Naive thymus-derived CD4-positive, alpha-beta T cell (primary cell): ENCODE results near the gene WDR46. TPM values are rescaled to one million over a fixed set of nuclear protein-coding genes. Genes with fewer than 3 reads are reported as not detected.

Experiments
- ATAC-seq: fragments of 150-1000 bp; cut with Tn5 transposase; 2 replicates; pipeline ENCODE4 v1.10.0; 2021; ENCODE audit warnings: mild to moderate bottlenecking, moderate library complexity
- CTCF ChIA-PET: fragments of 350-600 bp; sonication (Branson Sonifier 250); formaldehyde crosslinking; loops from one replicate; lab custom pipeline; 2021; ENCODE audit warnings: antibody characterized with exemption; lab: Charles Lee
- POLR2A ChIA-PET: fragments of 350-600 bp; sonication (Branson Sonifier 250); formaldehyde crosslinking; loops from one replicate; lab custom pipeline; 2021; ENCODE audit warnings: antibody characterized with exemption, inconsistent platforms; lab: Charles Lee
- DNase-seq, 9 donors: peaks; one replicate each; pipeline versions ENCODE4 v3.0.0 to v3.0.0-alpha.2; 2020 to 2022; ENCODE audit warnings: mixed read lengths in 1 of 9
- H3K27ac ChIP-seq: one replicate; pipeline ENCODE4 v1.7.0; 2013; ENCODE audit warnings: mild to moderate bottlenecking, low read depth, low read length, moderate library complexity
- H3K27me3 ChIP-seq, 2 donors: one replicate each; pipeline ENCODE4 v1.7.0; 2013; ENCODE audit warnings: low read length in 2 of 2, mild to moderate bottlenecking in 2 of 2, moderate library complexity in 2 of 2; ENCODE audit not compliant: control insufficient read depth in 2 of 2, insufficient read depth in 2 of 2
- H3K36me3 ChIP-seq, 3 experiments: 1 replicate in 2 of 3; 2 replicates in 1 of 3; pipeline ENCODE4 v1.7.0; 2013; ENCODE audit warnings: low read length in 3 of 3, mild to moderate bottlenecking in 3 of 3, moderate library complexity in 1 of 3; ENCODE audit not compliant: insufficient read depth in 3 of 3, control insufficient read depth in 2 of 3
- H3K4me1 ChIP-seq, 2 donors: one replicate each; pipeline ENCODE4 v1.7.0; 2013; ENCODE audit warnings: low read length in 2 of 2, mild to moderate bottlenecking in 2 of 2, moderate library complexity in 1 of 2; ENCODE audit not compliant: control insufficient read depth in 2 of 2, insufficient read depth in 2 of 2
- H3K4me3 ChIP-seq: 2 replicates; pipeline ENCODE4 v1.7.0; 2013; ENCODE audit warnings: mild to moderate bottlenecking, low read length
- H3K9me3 ChIP-seq, 3 experiments: 1 replicate in 2 of 3; 2 replicates in 1 of 3; pipeline ENCODE4 v1.7.0; 2013; ENCODE audit warnings: low read length in 3 of 3; ENCODE audit not compliant: control insufficient read depth in 2 of 3
- H3K27ac Mint-ChIP-seq, 9 donors: one replicate each; pipeline ENCODE4 v1.8.0; 2020 to 2022; ENCODE audit warnings: mixed read lengths in 9 of 9, mild to moderate bottlenecking in 8 of 9, moderate library complexity in 5 of 9, inconsistent platforms in 2 of 9
- H3K27me3 Mint-ChIP-seq, 5 donors: one replicate each; pipeline ENCODE4 v1.8.0; 2021 to 2022; ENCODE audit warnings: mixed read lengths in 5 of 5, mild to moderate bottlenecking in 1 of 5
- H3K36me3 Mint-ChIP-seq, 5 donors: one replicate each; pipeline ENCODE4 v1.8.0; 2020 to 2022; ENCODE audit warnings: mixed read lengths in 5 of 5, mild to moderate bottlenecking in 3 of 5, inconsistent platforms in 1 of 5
- H3K4me1 Mint-ChIP-seq, 7 donors: one replicate each; pipeline ENCODE4 v1.8.0; 2020 to 2022; ENCODE audit warnings: mixed read lengths in 7 of 7, mild to moderate bottlenecking in 3 of 7, inconsistent platforms in 1 of 7
- H3K4me3 Mint-ChIP-seq, 10 donors: one replicate each; pipeline ENCODE4 v1.8.0; 2020 to 2022; ENCODE audit warnings: mild to moderate bottlenecking in 10 of 10, mixed read lengths in 10 of 10, moderate library complexity in 6 of 10, inconsistent platforms in 2 of 10
- H3K9me3 Mint-ChIP-seq, 11 donors: one replicate each; pipeline ENCODE4 v1.8.0; 2020 to 2022; ENCODE audit warnings: mixed read lengths in 11 of 11, mild to moderate bottlenecking in 4 of 11, inconsistent platforms in 1 of 11, moderate library complexity in 1 of 11
- intact Hi-C, 2 donors: fragments of 100-400 bp; cut with micrococcal nuclease; formaldehyde crosslinking; loops; one replicate each; pipeline ENCODE4 v1.15.1; 2023
- polyA plus RNA-seq, 2 donors: library from polyadenylated mRNA; unstranded; fragments of 300-500 nt; fragmentation: Illumina TruSeq; gene quantifications; one replicate each; pipeline ENCODE4 v1.2.3, GENCODE V29; 2021
- total RNA-seq, 6 experiments: library from RNA in 5 of 6; stranded (reverse) in 5 of 6; gene quantifications; 1 replicate in 5 of 6; 2 replicates in 1 of 6; pipeline ENCODE4 v1.2.3 and lab custom pipeline; 2021 to 2026

WDR46 gene
- total and polyA plus RNA-seq, 7 experiments from 2014 or later: 25.3 to 82.9 (median 54.4) TPM

- peaks cover 13 to 36% (median 22%) of the 10 kb centered on the region in 3 experiments for H3K36me3 ChIP-seq
- Mint-ChIP-seq H3K4me3 (peak overlapping the region; percentile 63 to 100 (median 90)), H3K9me3 (peaks cover 0 to 3% (median 0%) of the 10 kb centered on the region in 11 donors), H3K27ac (peak overlapping the region in 8 of 9 donors; percentile 43 to 97 (median 70)), H3K36me3 (peaks cover 8 to 37% (median 18%) of the 10 kb centered on the region in 5 donors), H3K27me3 (peaks cover 0 to 4% (median 0%) of the 10 kb centered on the region in 5 donors), H3K4me1 (peaks cover 53 to 89% (median 82%) of the 10 kb centered on the region in 7 donors)
- POLR2A ChIA-PET: interaction anchor here (0.8 to 4.4 kb wide), 4 partner anchors 21 to 70 kb away, joined by 4 to 37 read pairs (median 25); partner anchors contain the start of genes B3GALT4, RGL2, RPS18 and VPS52
- no peaks in the 10 kb centered on the region for H3K9me3 ChIP-seq
- intact Hi-C loops: loop anchor here (5.0 to 10.0 kb wide), 2 partner anchors 212 to 915 kb away; partner anchors contain the start of gene HMGA1 (in 1 of the 2)
- peaks cover 59 to 63% of the 10 kb centered on the region in 2 donors for H3K4me1 ChIP-seq
- H3K27ac ChIP-seq: peak overlapping the region; percentile 84
- DNase-seq (no peak), ATAC-seq (no peak)
- no peaks in the 10 kb centered on the region for H3K27me3 ChIP-seq
- CTCF ChIA-PET: interaction anchor here (1.6 kb wide), 1 partner anchor 25 kb away, joined by 8 read pairs; no protein-coding TSS in a partner anchor
- no peak overlapping the region for H3K4me3 ChIP-seq
Observed at GRCh38 chr6:33319939-33320314, 30.9 kb upstream of the WDR46 start.

GRCh38 chr6:33318426-33319073 lies 29.5 kb upstream of the WDR46 start:
- peaks cover 60 to 62% of the 10 kb centered on the region in 2 donors for H3K4me1 ChIP-seq
- no peak for ATAC-seq
- Mint-ChIP-seq H3K4me3 (peak overlapping the region; percentile 81 to 100 (median 100)), H3K4me1 (peaks cover 56 to 92% (median 82%) of the 10 kb centered on the region in 7 donors), H3K36me3 (peaks cover 8 to 44% (median 18%) of the 10 kb centered on the region in 5 donors), H3K27ac (peak overlapping the region; percentile 97 to 99 (median 98)), H3K9me3 (peaks cover 0 to 3% (median 0%) of the 10 kb centered on the region in 11 donors), H3K27me3 (peaks cover 0 to 4% (median 0%) of the 10 kb centered on the region in 5 donors)
- CTCF ChIA-PET: interaction anchor here (0.6 to 1.8 kb wide), 7 partner anchors 20 to 114 kb away, joined by 3 to 8 read pairs (median 4); partner anchors contain the start of genes B3GALT4 and RGL2
- peak overlapping the region; percentile 97 for H3K4me3 ChIP-seq
- peak overlapping the region; percentile 99 for H3K27ac ChIP-seq
- DNase-seq: no peak
- POLR2A ChIA-PET: interaction anchor here (0.6 to 4.4 kb wide), 20 partner anchors 8 to 1480 kb away, joined by 3 to 37 read pairs (median 6); partner anchors contain the start of genes B3GALT4, CUTA, PFDN6 and RGL2
- no peaks in the 10 kb centered on the region for H3K27me3 ChIP-seq
- intact Hi-C loops: loop anchor here (5.0 to 10.0 kb wide), 2 partner anchors 214 to 916 kb away; partner anchors contain the start of gene HMGA1 (in 1 of the 2)
- peaks cover 13 to 39% (median 22%) of the 10 kb centered on the region in 3 experiments for H3K36me3 ChIP-seq
- H3K9me3 ChIP-seq: no peaks in the 10 kb centered on the region

- Histone ChIP-seq H3K36me3 (peaks cover 13 to 45% (median 22%) of the 10 kb centered on the region in 3 experiments), H3K4me1 (peaks cover 59 to 62% of the 10 kb centered on the region in 2 donors), H3K4me3 (peak within 1 kb of the TSS; percentile 97), H3K27me3 (no peaks in the 10 kb centered on the region), H3K27ac (peak within 1 kb of the TSS; percentile 99), H3K9me3 (no peaks in the 10 kb centered on the region)
- Mint-ChIP-seq H3K9me3 (peaks cover 0 to 3% (median 0%) of the 10 kb centered on the region in 11 donors), H3K27me3 (peaks cover 0 to 2% (median 0%) of the 10 kb centered on the region in 5 donors), H3K27ac (peak within 1 kb of the TSS; percentile 97 to 99 (median 98)), H3K4me1 (peaks cover 53 to 85% (median 75%) of the 10 kb centered on the region in 7 donors), H3K36me3 (peaks cover 8 to 50% (median 18%) of the 10 kb centered on the region in 5 donors), H3K4me3 (peak within 1 kb of the TSS; percentile 81 to 100 (median 100))
- CTCF ChIA-PET: interaction anchor here (0.6 to 1.8 kb wide), 9 partner anchors 17 to 224 kb away, joined by 3 to 9 read pairs (median 4); partner anchors contain the start of genes B3GALT4 and RGL2
- intact Hi-C loops: loop anchor here (1.0 to 10.0 kb wide), 7 partner anchors 29 to 917 kb away; partner anchors contain the start of genes B3GALT4 (in 1 of the 2), HMGA1 (in 1 of the 2), KIFC1 (in 1 of the 2) and PFDN6 (in 1 of the 2)
- peak; percentile 73 for ATAC-seq
- POLR2A ChIA-PET: interaction anchor here (0.6 to 4.4 kb wide), 26 partner anchors 9 to 1480 kb away, joined by 3 to 37 read pairs (median 4); partner anchors contain the start of genes B3GALT4, CUTA, HSD17B8 and PFDN6
- peak; percentile 87 to 97 (median 96) for DNase-seq
Observed at GRCh38 chr6:33317669-33318425, 28.8 kb upstream of the WDR46 start, which contains the start of gene ZBTB22. Gene ZBTB22 (minus strand): TSS chr6:33317744. CDS start chr6:33316916, 828 bp downstream.

- POLR2A ChIA-PET: interaction anchor here (0.7 to 4.4 kb wide), 21 partner anchors 9 to 424 kb away, joined by 3 to 37 read pairs (median 5); partner anchors contain the start of genes B3GALT4, CUTA, HSD17B8 and PFDN6
- H3K9me3 Mint-ChIP-seq: peaks cover 0 to 3% (median 0%) of the 10 kb centered on the region in 11 donors
- DNase-seq (no peak), ATAC-seq (peak; percentile 1)
- peak overlapping the region; percentile 80 to 99 (median 97) for H3K27ac Mint-ChIP-seq
- Histone ChIP-seq H3K9me3 (no peaks in the 10 kb centered on the region), H3K4me1 (peaks cover 62 to 64% of the 10 kb centered on the region in 2 donors), H3K27ac (peak overlapping the region; percentile 99), H3K27me3 (no peaks in the 10 kb centered on the region), H3K4me3 (peak overlapping the region; percentile 97), H3K36me3 (peaks cover 13 to 41% (median 22%) of the 10 kb centered on the region in 3 experiments)
- no peaks in the 10 kb centered on the region for H3K27me3 Mint-ChIP-seq
- intact Hi-C loops: loop anchor here (1.0 to 10.0 kb wide), 7 partner anchors 28 to 917 kb away; partner anchors contain the start of genes B3GALT4 (in 1 of the 2), HMGA1 (in 1 of the 2), KIFC1 (in 1 of the 2) and PFDN6 (in 1 of the 2)
- peaks cover 8 to 53% (median 18%) of the 10 kb centered on the region in 5 donors for H3K36me3 Mint-ChIP-seq
- CTCF ChIA-PET: interaction anchor here (0.8 to 1.8 kb wide), 6 partner anchors 17 to 137 kb away, joined by 3 to 6 read pairs (median 4); partner anchors contain the start of genes B3GALT4, RGL2 and ZBTB9
- H3K4me3 Mint-ChIP-seq: peak overlapping the region; percentile 77 to 100 (median 100)
- peaks cover 56 to 87% (median 77%) of the 10 kb centered on the region in 7 donors for H3K4me1 Mint-ChIP-seq
Observed at GRCh38 chr6:33317419-33317668, 28.3 kb upstream of the WDR46 start.

GRCh38 chr6:33316603-33317418 lies 27.8 kb upstream of the WDR46 start:
- Mint-ChIP-seq H3K36me3 (peaks cover 4 to 54% (median 18%) of the 10 kb centered on the region in 5 donors), H3K27ac (peak overlapping the region; percentile 93 to 99 (median 98)), H3K4me3 (peak overlapping the region; percentile 77 to 100 (median 100)), H3K9me3 (peaks cover 0 to 2% (median 0%) of the 10 kb centered on the region in 11 donors), H3K27me3 (no peaks in the 10 kb centered on the region), H3K4me1 (peaks cover 58 to 87% (median 76%) of the 10 kb centered on the region in 7 donors)
- intact Hi-C loops: loop anchor here (1.0 to 10.0 kb wide), 7 partner anchors 28 to 918 kb away; partner anchors contain the start of genes B3GALT4 (in 1 of the 2), HMGA1 (in 1 of the 2), KIFC1 (in 1 of the 2) and PFDN6 (in 1 of the 2)
- ChIA-PET CTCF (interaction anchor here (0.6 to 1.8 kb wide), 4 partner anchors 16 to 138 kb away, joined by 3 to 6 read pairs (median 3); partner anchors contain the start of genes B3GALT4 and ZBTB9), POLR2A (interaction anchor here (0.7 to 4.4 kb wide), 15 partner anchors 10 to 423 kb away, joined by 3 to 37 read pairs (median 7); partner anchors contain the start of genes B3GALT4, CUTA, HSD17B8 and PFDN6)
- no peaks in the 10 kb centered on the region for H3K9me3 ChIP-seq
- no peaks in the 10 kb centered on the region for H3K27me3 ChIP-seq
- peaks cover 64 to 68% of the 10 kb centered on the region in 2 donors for H3K4me1 ChIP-seq
- H3K27ac ChIP-seq: peak overlapping the region; percentile 99
- peaks cover 15 to 40% (median 22%) of the 10 kb centered on the region in 3 experiments for H3K36me3 ChIP-seq
- peak overlapping the region; percentile 32 for H3K4me3 ChIP-seq
- DNase-seq: peak in 1 of 9 donors; percentile 25
- ATAC-seq: no peak
